Renal pelvis (tissue), 12 donors: ENCODE results near the gene LDLRAD1. TPM values are rescaled to one million over a fixed set of nuclear protein-coding genes. Genes with fewer than 3 reads are reported as not detected.
"Not testable (repeated sequence)": the region's sequence is repeated elsewhere in the genome, so short reads cannot be mapped to it uniquely, and the experiment has no call there.

Experiments
- DNase-seq: peaks from one replicate; pipeline ENCODE4 v3.0.0-alpha.2; 2013
- long read RNA-seq, 16 experiments: transcript quantifications; one replicate each; lab custom pipeline, GENCODE V29; 2026
- polyA plus RNA-seq, 3 donors: library from polyadenylated mRNA; unstranded; fragments of 120-200 nt; gene quantifications; one replicate each; pipeline ENCODE4 v1.2.1, GENCODE V29; 2013; ENCODE audit not compliant: insufficient read length in 3 of 3

The LDLRAD1 gene
- polyA plus RNA-seq: under 1 TPM in 1 of 3 donors, not detected in 2; 0.07 TPM
- long read RNA-seq, donor 1: 0 reads
- long read RNA-seq, donor 2: 0 reads
- long read RNA-seq, donor 3: 0 reads
- long read RNA-seq, donor 4: 0 reads
- long read RNA-seq, donor 5: 0 reads
- long read RNA-seq, donor 6: 0 reads
- long read RNA-seq, donor 7: 0 reads
- long read RNA-seq, donor 8: 0 reads
- long read RNA-seq, donor 9: 0 reads
- long read RNA-seq, donor 10: 0 reads
- long read RNA-seq, donor 11: 0 reads
- long read RNA-seq, donor 12: 0 reads
- long read RNA-seq, donor 13: 0 reads
- long read RNA-seq, donor 14: 0 reads
- long read RNA-seq, donor 15: 0 reads
- long read RNA-seq, donor 16: 0 reads

- no peak for DNase-seq
These were observed at the start of gene LDLRAD1 for GRCh38 chr1:54017979-54018378. Gene LDLRAD1, minus strand, starts transcription at chr1:54018186. Its CDS starts 74 bp downstream, at chr1:54018112.

DNA sequence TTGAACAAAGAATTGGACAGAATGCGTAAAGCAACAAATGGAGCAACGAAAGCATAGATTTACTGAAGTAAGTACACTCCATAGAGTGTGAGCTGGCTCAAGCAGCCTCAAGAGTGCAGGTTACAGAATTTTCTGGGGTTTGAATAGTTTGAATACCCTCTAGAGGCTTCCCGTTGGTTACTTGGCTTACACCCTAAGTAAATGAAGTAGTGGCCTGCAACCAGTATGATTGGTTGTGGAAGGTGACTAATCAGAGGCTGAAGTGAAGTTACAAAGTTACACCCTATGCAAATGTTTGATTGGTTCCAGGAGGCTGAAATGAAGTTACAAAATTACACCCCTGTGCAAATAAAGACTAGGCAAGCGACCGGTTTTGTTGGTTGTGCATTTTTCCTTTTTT, 46.3 kb upstream of the LDLRAD1 start:
- DNase-seq: no peak

- DNase-seq: no peak
These were observed 36.4 kb upstream of the LDLRAD1 start for GRCh38 chr1:54054438-54054749.

GRCh38 chr1:54053745-54054437, 35.9 kb upstream of the LDLRAD1 start:
- no peak for DNase-seq

DNA sequence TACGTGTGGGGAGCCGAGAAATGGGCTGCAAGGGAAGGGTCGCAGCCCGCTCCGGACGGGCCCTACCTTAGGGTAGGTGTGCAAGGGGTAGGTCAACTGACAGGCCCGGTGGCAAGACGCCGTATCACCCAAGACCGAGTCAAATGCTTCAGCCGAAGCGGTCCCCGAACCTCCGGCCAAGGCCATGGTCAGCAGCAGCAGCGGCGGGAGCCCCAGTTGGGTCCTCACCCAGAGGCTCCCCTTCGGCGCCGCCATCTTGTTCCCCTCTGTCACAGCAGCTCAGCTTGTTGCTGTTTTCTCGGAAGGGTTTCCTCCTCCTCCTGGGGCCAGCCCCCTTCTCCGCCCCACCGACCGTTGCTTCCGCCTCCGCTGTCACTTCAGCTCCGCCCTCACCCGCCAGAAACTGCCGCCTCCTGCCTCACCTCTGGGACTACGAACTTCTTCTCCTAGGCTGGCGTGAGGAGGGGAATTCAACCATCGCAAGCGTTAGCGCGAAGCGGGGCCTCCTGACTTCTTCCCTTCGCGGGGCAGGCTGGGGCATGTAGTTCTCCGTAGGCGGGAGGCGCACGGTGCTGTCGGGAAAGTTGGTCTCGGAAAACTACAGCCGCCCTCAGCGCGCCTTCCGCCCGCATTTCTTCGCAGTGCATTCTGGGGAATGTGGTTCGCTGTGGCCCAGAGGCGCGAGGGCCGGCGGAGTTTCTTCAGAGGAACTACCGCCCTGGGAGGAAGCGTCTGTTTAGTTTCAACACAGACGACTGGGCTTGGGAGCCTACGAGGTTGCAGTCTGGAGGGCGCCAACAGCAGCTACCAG, 35.2 kb upstream of the LDLRAD1 start, which contains the start of the genes TCEANC2 and TMEM59:
TCEANC2 (plus strand) TSS at position 675 of the 811 bp plus-strand sequence. CDS start 815 bp downstream, outside the sequence.
TMEM59 (minus strand) TSS at position 271 of the 811 bp plus-strand sequence; CDS start at position 255, 16 bp downstream.
- DNase-seq: peak; percentile 99

GRCh38 chr1:54052431-54052933, 34.5 kb upstream of the LDLRAD1 start:
- peak; percentile 70 for DNase-seq

DNA sequence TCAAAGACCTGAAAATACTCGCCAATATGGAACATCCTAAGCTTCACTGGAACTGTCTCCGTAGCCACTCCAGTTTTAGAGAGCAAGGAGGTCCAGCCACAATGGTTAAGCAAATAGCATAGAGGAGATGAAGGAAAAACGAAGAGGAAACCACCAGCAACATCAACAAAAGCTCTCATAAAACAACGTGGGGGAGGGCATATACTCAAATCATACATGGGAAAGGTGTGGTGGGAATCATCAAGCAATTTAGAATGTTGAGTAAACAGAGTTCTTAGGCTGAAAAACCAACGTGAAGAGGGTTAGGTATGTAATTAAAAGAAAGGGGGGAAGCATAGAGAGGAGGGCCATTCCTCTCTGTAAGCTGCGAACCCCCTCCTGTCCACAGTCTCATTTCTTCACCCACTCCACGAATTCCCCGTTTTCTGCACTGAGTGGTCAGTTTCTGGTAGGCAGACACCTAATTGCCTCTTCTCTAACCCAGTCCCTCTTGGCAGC, 34.0 kb upstream of the LDLRAD1 start:
- DNase-seq: no peak

- DNase-seq: not testable (repeated sequence)
These were observed 32.4 kb upstream of the LDLRAD1 start for GRCh38 chr1:54050435-54050834.

DNA sequence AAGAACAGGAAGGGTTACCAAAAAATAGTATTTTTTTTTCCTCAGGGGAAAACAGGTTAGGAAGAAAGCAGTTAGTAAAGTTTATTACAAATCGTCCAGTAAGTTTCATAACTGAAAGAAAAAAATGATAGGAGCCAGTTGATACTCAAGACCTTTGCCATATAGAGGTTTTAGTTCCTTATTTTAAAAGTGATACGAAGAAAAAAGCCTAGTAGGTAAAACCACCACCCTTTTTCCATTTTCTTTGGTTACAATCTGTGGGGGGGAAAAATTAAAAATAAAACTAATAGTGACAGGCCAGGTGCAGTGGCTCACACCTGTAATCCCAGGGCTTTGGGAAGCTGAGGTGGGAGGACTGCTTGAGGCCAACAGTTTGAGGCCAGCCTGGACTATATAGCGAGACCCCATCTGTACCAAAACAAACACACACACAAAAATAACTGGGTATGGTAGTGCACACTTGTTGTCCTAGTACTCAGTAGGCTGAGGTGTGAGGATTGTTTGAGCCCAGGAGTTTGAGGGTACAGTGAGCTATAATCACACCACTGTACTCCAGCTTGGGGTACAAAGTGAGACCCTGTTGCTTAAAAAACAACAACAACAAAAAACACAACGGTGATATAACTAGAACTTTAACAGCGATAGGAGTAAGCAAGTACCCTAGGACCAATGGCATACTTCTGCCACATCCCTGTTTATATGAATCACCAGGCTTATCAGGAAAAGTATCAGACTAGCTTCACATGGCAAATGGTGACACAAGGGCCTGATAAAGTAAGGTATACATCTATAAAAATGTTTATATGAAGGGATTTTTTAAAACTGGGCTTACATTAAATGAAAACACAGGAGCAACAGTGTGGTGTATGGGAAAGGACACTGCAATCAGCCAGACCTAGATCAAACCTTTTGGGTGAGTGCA, 29.7 kb upstream of the LDLRAD1 start:
- DNase-seq: no peak

DNA sequence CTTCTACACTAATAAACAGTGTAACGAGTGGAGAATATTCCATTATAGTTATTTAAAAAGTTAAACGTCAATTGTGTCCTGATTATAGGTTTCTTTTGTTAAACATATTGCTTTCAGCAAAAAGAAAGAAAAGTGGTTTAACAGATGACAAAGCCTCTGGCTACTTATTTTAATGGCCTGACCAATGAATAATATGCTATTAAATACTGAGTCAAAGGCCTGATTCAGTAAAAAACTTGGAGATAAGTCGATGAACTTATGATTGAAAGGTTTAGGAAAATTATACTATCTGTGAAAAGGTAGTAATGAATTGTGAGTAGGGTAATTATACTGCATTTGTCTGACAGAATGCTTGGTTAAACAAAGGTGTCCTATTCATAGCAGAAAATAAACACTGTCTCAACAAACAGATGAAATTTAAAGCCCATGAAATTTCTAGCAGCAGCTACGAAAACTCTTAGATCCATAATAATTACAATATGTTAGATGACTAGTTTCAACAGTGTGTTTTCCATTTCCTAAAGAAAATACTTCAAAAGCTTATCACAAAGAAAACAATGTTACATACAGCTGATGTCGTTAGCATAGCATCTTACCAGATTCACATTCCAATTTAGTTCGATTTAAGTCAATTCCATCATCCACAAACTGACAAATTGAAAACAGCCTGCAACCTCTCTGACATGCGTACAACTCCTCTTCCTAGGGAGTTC, 28.8 kb upstream of the LDLRAD1 start:
- DNase-seq: no peak

- DNase-seq: no peak
These were observed 27.5 kb upstream of the LDLRAD1 start for GRCh38 chr1:54045496-54045895.

DNA sequence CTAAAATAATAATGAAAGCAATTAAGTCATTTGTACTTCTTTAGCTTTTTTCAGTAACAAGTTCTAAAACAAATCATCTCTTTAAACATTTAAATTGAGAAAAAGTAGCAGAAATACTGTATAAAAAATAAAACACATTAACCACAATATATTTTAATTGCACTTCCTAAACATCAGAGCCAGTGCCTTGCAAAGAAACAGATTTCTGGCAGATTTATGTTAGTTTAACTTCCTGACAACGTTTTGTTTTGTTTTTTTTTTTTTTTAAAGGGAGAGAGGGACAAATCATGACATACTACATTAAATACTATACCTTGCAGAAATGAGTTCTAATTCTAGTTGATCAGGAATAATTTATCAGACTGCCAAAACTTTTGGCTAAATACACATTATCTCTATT, 23.8 kb upstream of the LDLRAD1 start:
- peak; percentile 15 for DNase-seq

- no peak for DNase-seq
These were observed 19.5 kb upstream of the LDLRAD1 start for GRCh38 chr1:54037476-54037875.

GRCh38 chr1:54028306-54029251, 10.6 kb upstream of the LDLRAD1 start:
- no peak for DNase-seq

DNA sequence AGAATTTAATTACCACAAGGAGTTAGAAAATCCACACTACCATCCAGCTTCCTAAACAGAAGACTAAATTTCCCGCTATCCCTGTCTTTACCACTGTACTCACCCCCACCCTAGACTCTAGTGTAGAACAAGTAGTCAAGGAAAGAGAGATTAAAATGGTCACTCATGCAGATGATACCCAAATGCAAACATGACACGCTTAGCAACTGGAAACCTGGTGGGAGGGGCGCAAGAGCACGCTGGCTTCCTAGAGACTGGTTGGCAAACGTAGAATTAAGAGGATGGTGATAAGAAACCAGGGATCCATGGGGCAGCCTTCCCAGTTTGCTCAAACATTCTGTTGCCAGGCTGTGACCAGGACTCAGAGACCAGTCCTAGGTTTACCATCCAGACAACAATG, 9.9 kb upstream of the LDLRAD1 start:
- DNase-seq: no peak

DNA sequence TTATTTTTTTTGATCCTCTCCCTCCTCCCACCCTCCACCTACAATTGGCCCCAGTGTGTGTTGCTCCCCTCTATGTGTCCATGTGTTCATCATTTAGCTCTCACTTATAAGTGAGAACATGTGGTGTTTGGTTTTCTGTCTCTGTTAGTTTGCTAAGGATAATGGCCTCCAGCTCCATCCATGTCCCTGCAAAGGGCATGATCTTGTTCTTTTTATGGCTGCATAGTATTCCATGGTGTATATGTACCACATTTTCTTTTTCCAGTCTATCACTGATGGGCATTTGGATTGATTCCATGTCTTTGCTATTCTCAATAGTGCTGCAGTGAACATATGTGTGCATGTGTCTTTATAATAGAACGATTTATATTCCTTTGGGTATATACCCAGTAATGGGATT, 6.8 kb upstream of the LDLRAD1 start:
- not testable (repeated sequence) for DNase-seq

DNA sequence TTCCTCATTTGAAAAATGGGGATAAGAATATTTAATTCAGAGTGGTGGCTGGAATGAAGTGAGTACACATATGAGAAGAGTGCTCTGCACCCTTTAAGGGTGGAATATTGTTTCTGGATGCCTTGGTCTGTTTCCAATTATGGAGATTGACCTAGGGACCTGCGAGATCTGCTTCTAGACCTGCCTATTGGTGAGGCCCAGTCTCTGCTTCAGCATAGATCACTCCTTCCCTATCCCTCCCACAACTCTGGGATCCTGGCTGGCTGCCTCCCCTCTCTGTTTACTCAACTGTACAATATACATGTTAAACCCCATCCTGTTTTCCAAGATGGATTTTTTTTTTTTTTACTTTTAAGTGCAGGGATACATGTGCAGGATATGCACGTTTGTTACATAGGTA, 6.4 kb upstream of the LDLRAD1 start:
- no peak for DNase-seq

DNA sequence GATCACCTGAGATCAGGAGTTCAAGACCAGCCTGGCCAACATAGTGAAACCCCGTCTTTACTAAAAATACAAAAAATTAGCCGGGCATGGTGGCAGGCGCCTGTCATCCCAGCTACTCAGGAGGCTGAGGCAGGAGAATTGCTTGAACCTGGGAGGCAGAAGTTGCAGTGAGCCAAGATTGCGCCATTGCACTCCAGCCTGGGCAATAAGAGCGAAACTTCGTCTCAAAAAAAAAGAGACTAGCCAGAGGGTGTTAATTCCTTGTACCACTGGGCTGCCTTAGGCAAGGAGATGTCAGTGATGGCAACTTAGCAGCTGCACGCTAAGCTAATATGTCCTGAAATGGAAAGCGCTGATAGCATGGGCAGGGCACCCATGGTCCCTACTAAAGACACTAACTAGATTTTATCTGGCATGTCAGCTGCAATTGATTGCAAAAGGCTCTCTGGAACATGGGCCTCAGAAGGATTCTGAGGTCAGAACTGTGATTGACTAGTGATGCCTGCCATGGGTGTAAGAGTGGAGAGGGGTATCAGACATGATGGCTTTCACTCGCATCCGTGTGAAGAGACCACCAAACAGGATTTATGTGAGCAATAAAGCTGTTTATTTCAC, 1.7 kb upstream of the LDLRAD1 start:
- DNase-seq: not testable (repeated sequence)

DNA sequence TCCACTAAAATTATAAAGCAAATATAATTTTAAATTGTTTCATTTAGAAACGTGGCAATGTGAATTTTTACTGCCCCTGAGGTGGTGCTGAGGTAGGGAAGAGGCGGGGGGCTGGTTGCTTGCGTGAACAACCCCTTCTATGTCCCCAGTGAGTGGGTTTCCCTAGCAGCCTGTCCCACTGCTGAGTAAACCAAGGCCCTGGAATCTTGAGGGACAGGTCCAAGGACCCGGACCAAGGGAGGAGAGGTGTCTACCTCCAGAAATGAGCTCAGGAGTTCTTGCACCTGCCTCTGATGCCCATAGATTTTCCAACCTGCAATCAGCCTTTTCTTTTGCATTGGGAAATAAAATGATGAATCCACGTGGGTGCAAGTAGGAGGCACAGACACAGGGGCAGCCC, 649 bp upstream of the LDLRAD1 start:
- no peak for DNase-seq
